ENCODE measurements around the gene TPSG1. TPM values are rescaled to one million over a fixed set of nuclear protein-coding genes. Genes with fewer than 3 reads are reported as not detected.

The TPSG1 gene
- total and polyA plus RNA-seq, 2 of the 13 experiments (the other 11 are each of a cell fraction or from before 2014, with no cell fraction given) = not detected

DNA sequence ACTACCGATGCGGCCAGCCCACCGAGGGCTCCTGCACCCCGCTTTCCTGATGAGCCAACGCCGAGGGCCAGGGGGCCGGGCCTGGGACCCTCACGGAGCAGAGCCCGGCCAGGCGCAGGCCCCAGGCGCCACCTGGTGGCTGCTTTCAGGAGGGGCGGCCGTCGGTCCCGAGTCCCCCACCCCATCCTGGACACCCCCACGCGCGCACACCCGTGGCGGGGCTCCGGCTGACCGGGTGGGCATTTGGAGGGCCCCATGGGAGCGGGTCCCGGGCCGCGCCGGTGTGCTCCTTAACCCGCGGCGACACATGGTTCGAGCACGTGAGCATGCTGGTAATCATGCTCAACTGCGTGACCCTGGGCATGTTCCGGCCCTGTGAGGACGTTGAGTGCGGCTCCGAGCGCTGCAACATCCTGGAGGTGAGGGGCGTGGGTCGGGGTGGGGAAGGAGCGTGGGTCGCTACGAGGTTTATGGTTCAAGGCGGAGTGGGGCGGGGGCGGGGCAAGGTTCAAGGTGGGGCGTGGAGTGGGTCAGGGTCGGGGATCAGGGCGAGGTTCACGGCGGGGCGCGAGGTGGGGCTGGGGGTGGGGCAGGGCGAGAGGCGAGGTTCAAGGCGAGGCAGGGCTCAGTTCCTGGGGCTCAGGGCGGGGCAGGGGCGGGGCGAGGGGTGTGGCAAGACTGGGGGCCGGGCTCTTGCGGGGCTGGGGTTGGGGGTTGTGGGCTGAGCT, 30.2 kb downstream of the TPSG1 start (continued):
- no peak for TF ChIP-seq ZNF468 (CRISPR knock-in tag; IDR thresholded peaks at IDR 0.05)
- no peak for TF ChIP-seq MEF2D (CRISPR knock-in tag; IDR thresholded peaks at IDR 0.05)
- TF ChIP-seq ZNF839 (CRISPR knock-in tag; IDR thresholded peaks at IDR 0.05; ENCODE audit: borderline replicate concordance) = no peak
- TF ChIP-seq ETV5 (CRISPR knock-in tag; IDR thresholded peaks at IDR 0.05; ENCODE audit: borderline replicate concordance) = no peak
- TF ChIP-seq PTBP1 (IDR thresholded peaks at IDR 0.05; ENCODE audit: low read depth, low read length, poor library complexity, severe bottlenecking) = no peak
- TF ChIP-seq ZNF274 (CRISPR knock-in tag; IDR thresholded peaks at IDR 0.05) = no peak
- TF ChIP-seq ZNF501 (CRISPR knock-in tag; IDR thresholded peaks at IDR 0.05) = no peak
- TF ChIP-seq ZNF616 (CRISPR knock-in tag; IDR thresholded peaks at IDR 0.05; ENCODE audit: low read depth) = no peak
- TF ChIP-seq, protein P1, sequence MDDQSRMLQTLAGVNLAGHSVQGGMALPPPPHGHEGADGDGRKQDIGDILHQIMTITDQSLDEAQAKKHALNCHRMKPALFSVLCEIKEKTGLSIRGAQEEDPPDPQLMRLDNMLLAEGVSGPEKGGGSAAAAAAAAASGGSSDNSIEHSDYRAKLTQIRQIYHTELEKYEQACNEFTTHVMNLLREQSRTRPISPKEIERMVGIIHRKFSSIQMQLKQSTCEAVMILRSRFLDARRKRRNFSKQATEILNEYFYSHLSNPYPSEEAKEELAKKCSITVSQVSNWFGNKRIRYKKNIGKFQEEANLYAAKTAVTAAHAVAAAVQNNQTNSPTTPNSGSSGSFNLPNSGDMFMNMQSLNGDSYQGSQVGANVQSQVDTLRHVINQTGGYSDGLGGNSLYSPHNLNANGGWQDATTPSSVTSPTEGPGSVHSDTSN (CRISPR knock-in tag; IDR thresholded peaks at IDR 0.05; ENCODE audit: borderline replicate concordance) = no peak
- TF ChIP-seq KMT2B (CRISPR knock-in tag; IDR thresholded peaks at IDR 0.05) = no peak
- no peak for TF ChIP-seq NR3C1 (CRISPR knock-in tag; IDR thresholded peaks at IDR 0.05)
- no peak for TF ChIP-seq ZNF660 (CRISPR knock-in tag; IDR thresholded peaks at IDR 0.05; ENCODE audit: borderline replicate concordance, low read depth)
- TF ChIP-seq KLF6 (CRISPR knock-in tag; IDR thresholded peaks at IDR 0.05) = no peak
- TF ChIP-seq POLR2AphosphoS2 (IDR thresholded peaks at IDR 0.05; ENCODE audit: low read depth, low read length) = no peak
- TF ChIP-seq NCOA5 (CRISPR knock-in tag; IDR thresholded peaks at IDR 0.05) = no peak
- TF ChIP-seq ZNF17 (CRISPR knock-in tag; IDR thresholded peaks at IDR 0.05) = no peak
- TF ChIP-seq, protein P2, sequence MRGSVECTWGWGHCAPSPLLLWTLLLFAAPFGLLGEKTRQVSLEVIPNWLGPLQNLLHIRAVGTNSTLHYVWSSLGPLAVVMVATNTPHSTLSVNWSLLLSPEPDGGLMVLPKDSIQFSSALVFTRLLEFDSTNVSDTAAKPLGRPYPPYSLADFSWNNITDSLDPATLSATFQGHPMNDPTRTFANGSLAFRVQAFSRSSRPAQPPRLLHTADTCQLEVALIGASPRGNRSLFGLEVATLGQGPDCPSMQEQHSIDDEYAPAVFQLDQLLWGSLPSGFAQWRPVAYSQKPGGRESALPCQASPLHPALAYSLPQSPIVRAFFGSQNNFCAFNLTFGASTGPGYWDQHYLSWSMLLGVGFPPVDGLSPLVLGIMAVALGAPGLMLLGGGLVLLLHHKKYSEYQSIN (CRISPR knock-in tag; IDR thresholded peaks at IDR 0.05; ENCODE audit: borderline replicate concordance) = no peak
- no peak for TF ChIP-seq SOX5 (CRISPR knock-in tag; IDR thresholded peaks at IDR 0.05; ENCODE audit: borderline replicate concordance)
- TF ChIP-seq, protein P3, sequence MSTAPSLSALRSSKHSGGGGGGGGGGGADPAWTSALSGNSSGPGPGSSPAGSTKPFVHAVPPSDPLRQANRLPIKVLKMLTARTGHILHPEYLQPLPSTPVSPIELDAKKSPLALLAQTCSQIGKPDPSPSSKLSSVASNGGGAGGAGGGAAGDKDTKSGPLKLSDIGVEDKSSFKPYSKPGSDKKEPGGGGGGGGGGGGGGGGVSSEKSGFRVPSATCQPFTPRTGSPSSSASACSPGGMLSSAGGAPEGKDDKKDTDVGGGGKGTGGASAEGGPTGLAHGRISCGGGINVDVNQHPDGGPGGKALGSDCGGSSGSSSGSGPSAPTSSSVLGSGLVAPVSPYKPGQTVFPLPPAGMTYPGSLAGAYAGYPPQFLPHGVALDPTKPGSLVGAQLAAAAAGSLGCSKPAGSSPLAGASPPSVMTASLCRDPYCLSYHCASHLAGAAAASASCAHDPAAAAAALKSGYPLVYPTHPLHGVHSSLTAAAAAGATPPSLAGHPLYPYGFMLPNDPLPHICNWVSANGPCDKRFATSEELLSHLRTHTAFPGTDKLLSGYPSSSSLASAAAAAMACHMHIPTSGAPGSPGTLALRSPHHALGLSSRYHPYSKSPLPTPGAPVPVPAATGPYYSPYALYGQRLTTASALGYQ (CRISPR knock-in tag; IDR thresholded peaks at IDR 0.05) = no peak
- TF ChIP-seq ZNF367 (CRISPR knock-in tag; IDR thresholded peaks at IDR 0.05; ENCODE audit: borderline replicate concordance) = no peak
- TF ChIP-seq DR1 (CRISPR knock-in tag; IDR thresholded peaks at IDR 0.05) = no peak
- no peak for TF ChIP-seq ZNF816 (CRISPR knock-in tag; IDR thresholded peaks at IDR 0.05; ENCODE audit: borderline replicate concordance)
- TF ChIP-seq CBX2 (IDR thresholded peaks at IDR 0.05; ENCODE audit: low read depth, low read length) = no peak
- TF ChIP-seq CBX2 (CRISPR knock-in tag; IDR thresholded peaks at IDR 0.05; ENCODE audit: low read depth) = no peak
- TF ChIP-seq, protein P4, sequence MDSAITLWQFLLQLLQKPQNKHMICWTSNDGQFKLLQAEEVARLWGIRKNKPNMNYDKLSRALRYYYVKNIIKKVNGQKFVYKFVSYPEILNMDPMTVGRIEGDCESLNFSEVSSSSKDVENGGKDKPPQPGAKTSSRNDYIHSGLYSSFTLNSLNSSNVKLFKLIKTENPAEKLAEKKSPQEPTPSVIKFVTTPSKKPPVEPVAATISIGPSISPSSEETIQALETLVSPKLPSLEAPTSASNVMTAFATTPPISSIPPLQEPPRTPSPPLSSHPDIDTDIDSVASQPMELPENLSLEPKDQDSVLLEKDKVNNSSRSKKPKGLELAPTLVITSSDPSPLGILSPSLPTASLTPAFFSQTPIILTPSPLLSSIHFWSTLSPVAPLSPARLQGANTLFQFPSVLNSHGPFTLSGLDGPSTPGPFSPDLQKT (CRISPR knock-in tag; IDR thresholded peaks at IDR 0.05; ENCODE audit: borderline replicate concordance) = no peak

Measured in HepG2 (cell line).